ENCODE results near the gene INPP5A. TPM values are rescaled to one million over a fixed set of nuclear protein-coding genes. Genes with fewer than 3 reads are reported as not detected.

Gene INPP5A
- total and polyA plus RNA-seq, 9 of the 15 experiments (the other 6 are each of a cell fraction or from before 2014, with no cell fraction given) = 0.66 to 11.6 (median 7.7) TPM

GRCh38 chr10:132799865-132800264 lies 262.3 kb downstream of the INPP5A start:
- no peaks in the 10 kb centered on the region for H3K36me3 ChIP-seq (ENCODE audit: control insufficient read depth, insufficient read depth, low read length)
- no peaks in the 10 kb centered on the region for H3K9me1 ChIP-seq (ENCODE audit: control insufficient read depth, insufficient read depth, low read length)
- no peak overlapping the region for H3K4me3 ChIP-seq
- H2AFZ ChIP-seq (ENCODE audit: low read depth, low read length) = no peak overlapping the region
- no peaks in the 10 kb centered on the region for H3K9me3 ChIP-seq (replicated peaks; ENCODE audit: control insufficient read depth, insufficient read depth, low read depth, low read length)
- DNase-seq (ENCODE audit: extremely low read depth in 1 of 4, low spot score in 3 of 4) = no peak
- H4K20me1 ChIP-seq (replicated peaks; ENCODE audit: control insufficient read depth, insufficient read depth, low read length) = no peaks in the 10 kb centered on the region
- no peak overlapping the region for H3K9ac ChIP-seq (ENCODE audit: insufficient read depth in 1 of 2, low read depth in 2 of 2, low read length in 2 of 2)
- intact Hi-C loops (cut with micrococcal nuclease) = loop anchor here (10.0 kb wide), 1 partner anchor 145 kb away; no protein-coding TSS in a partner anchor
- ATAC-seq = no peak
- in situ Hi-C loops (cut with MboI) = no loop called here
- BruUV-seq (replicated peaks) = no TSS peak
- H3K27me3 ChIP-seq (ENCODE audit: control insufficient read depth in 2 of 2, insufficient read depth in 2 of 2, low read length in 2 of 2) = peaks cover 2 to 30% of the 10 kb centered on the region in 2 experiments; a peak in 3 of 5 replicates
- H3K79me2 ChIP-seq (ENCODE audit: control insufficient read depth, insufficient read depth, low read length) = no peaks in the 10 kb centered on the region
- ChIA-PET CTCF (ENCODE audit: low intra/inter-chr PET ratio) (no interaction called here), POLR2A (interaction anchor here (1.0 kb wide), 1 partner anchor 175 kb away, joined by 3 read pairs; no protein-coding TSS in a partner anchor)
- H3K4me1 ChIP-seq (replicated peaks in 1 of 2; ENCODE audit: control insufficient read depth in 2 of 2, insufficient read depth in 2 of 2, low read length in 2 of 2) = peaks cover 0 to 7% of the 10 kb centered on the region in 2 experiments; a peak in 2 of 5 replicates
- no peak for FAIRE-seq
- no peak overlapping the region for H3K27ac ChIP-seq (ENCODE audit: extremely low read depth, low read depth, low read length)
- no peak for TF ChIP-seq ZNF253 (CRISPR knock-in tag; conservative IDR thresholded peaks at IDR 0.05)
- no peak for TF ChIP-seq ZNF589 (CRISPR knock-in tag; IDR thresholded peaks at IDR 0.05; ENCODE audit: low read depth)
- no peak for TF ChIP-seq THRA (IDR thresholded peaks at IDR 0.05)
- no peak for TF ChIP-seq TBL1XR1 (IDR thresholded peaks at IDR 0.05; ENCODE audit: low read length in 2 of 2)
- no peak for TF ChIP-seq TAF15 (IDR thresholded peaks at IDR 0.05; ENCODE audit: low read depth, low read length)
- no peak for TF ChIP-seq TBP (optimal IDR thresholded peaks at IDR 0.05; ENCODE audit: low read depth, low read length)
- no peak for TF ChIP-seq U2AF2 (optimal IDR thresholded peaks at IDR 0.05; ENCODE audit: low read depth, low read length)
- no peak overlapping the region for H3K4me2 ChIP-seq (ENCODE audit: insufficient read depth, low read length)
- 16% methylated on average over 7 of the region's 11 CpGs for WGBS (ENCODE audit: insufficient coverage, low coverage, missing lambda C conversion rate)

All from K562 (cell line).